ENCODE measurements around the gene TMEM14A. TPM values are rescaled to one million over a fixed set of nuclear protein-coding genes. Genes with fewer than 3 reads are reported as not detected.

The TMEM14A gene
- total and polyA plus RNA-seq, 2 of the 8 experiments (the other 6 are each of a cell fraction or from before 2014, with no cell fraction given), result 11.1 to 11.2 TPM

GRCh38 chr6:52636830-52637229 lies 34.1 kb upstream of the TMEM14A start:
- FAIRE-seq (no peak), DNase-seq (ENCODE audit: low read depth in 1 of 2, low spot score in 2 of 2) (no peak)
- Histone ChIP-seq H3K79me1 (ENCODE audit: low read depth, low read length) (no peaks in the 10 kb centered on the region), H3K56ac (replicated peaks; ENCODE audit: insufficient read length, low read depth, low read length) (no peak overlapping the region), H2BK5ac (ENCODE audit: low read depth, low read length) (no peak overlapping the region), H3K23ac (ENCODE audit: insufficient read length) (no peak overlapping the region), H3K27ac (ENCODE audit: low read depth, low read length) (no peak overlapping the region), H3K4me1 (replicated peaks in 1 of 4; ENCODE audit: control insufficient read depth in 3 of 4, insufficient read depth in 4 of 4, low read length in 3 of 4) (peaks cover 0 to 2% (median under 1%) of the 10 kb centered on the region in 4 experiments; a peak in 1 of 7 replicates), H3K27me3 (replicated peaks in 1 of 4; ENCODE audit: control insufficient read depth in 3 of 4, extremely low read depth in 1 of 4, insufficient read depth in 3 of 4, low read length in 3 of 4) (no peaks in the 10 kb centered on the region), H2BK12ac (ENCODE audit: low read depth, low read length) (no peak overlapping the region), H3K4ac (replicated peaks; ENCODE audit: insufficient read length, low read depth, low read length) (no peak overlapping the region), H3K18ac (ENCODE audit: extremely low read depth, low read length) (no peak overlapping the region), H4K5ac (ENCODE audit: insufficient read length, low read depth, low read length) (no peak overlapping the region), H4K20me1 (replicated peaks in 1 of 2; ENCODE audit: control insufficient read depth in 1 of 2, insufficient read depth in 2 of 2, low read length in 2 of 2) (no peaks in the 10 kb centered on the region), H3K4me2 (ENCODE audit: insufficient read depth in 1 of 2, low read depth in 2 of 2, low read length in 2 of 2) (no peak overlapping the region), H4K91ac (replicated peaks; ENCODE audit: insufficient read length, low read length) (no peak overlapping the region), H3K79me2 (ENCODE audit: control insufficient read depth in 1 of 2, insufficient read depth in 2 of 2, low read length in 2 of 2) (no peaks in the 10 kb centered on the region), H3K14ac (ENCODE audit: insufficient read length) (no peak overlapping the region), H3K36me3 (ENCODE audit: control insufficient read depth in 2 of 4, insufficient read depth in 4 of 4, low read length in 3 of 4) (no peaks in the 10 kb centered on the region), H2AFZ (ENCODE audit: low read length) (no peak overlapping the region), H3K9ac (replicated peaks in 1 of 4; ENCODE audit: extremely low read depth in 1 of 4, low read depth in 3 of 4, low read length in 3 of 4) (no peak overlapping the region), H2BK15ac (ENCODE audit: low read length) (no peak overlapping the region), H3K9me3 (ENCODE audit: insufficient read depth in 2 of 2, low read depth in 1 of 2, low read length in 1 of 2) (no peaks in the 10 kb centered on the region), H2BK20ac (ENCODE audit: low read length) (no peak overlapping the region), H4K8ac (ENCODE audit: extremely low read depth, insufficient read depth, low read length) (no peak overlapping the region), H2AK5ac (ENCODE audit: low read depth, low read length) (no peak overlapping the region), H2BK120ac (replicated peaks; ENCODE audit: low read depth, low read length) (no peak overlapping the region), H3K4me3 (ENCODE audit: extremely low read depth in 1 of 4, insufficient read depth in 2 of 4, low read depth in 3 of 4, low read length in 4 of 4) (no peak overlapping the region), H3K23me2 (ENCODE audit: low read depth, low read length) (no peaks in the 10 kb centered on the region; the same call in 1 of the 2 replicates)
- WGBS, 2 experiments (ENCODE audit: extremely low coverage in 1 of 2, insufficient coverage in 1 of 2, insufficient read length in 1 of 2, insufficient replicate concordance in 2 of 2, low coverage in 1 of 2, low lambda C conversion rate in 2 of 2, missing lambda C conversion rate in 1 of 2), result 82% methylated on average over 2 of the region's 2 CpGs; no CpG with 5 or more reads in 1 of the 2 experiments
- POLR2A ChIA-PET (ENCODE audit: partially characterized antibody), result no interaction called here
- TF ChIP-seq CEBPB (IDR thresholded peaks at IDR 0.05; ENCODE audit: low read depth, low read length) (no peak), ASH2L (IDR thresholded peaks at IDR 0.05; ENCODE audit: low read length) (no peak), EZH2 (IDR thresholded peaks at IDR 0.05; ENCODE audit: low read depth, low read length, severe bottlenecking) (no peak), HDAC2 (IDR thresholded peaks at IDR 0.05; ENCODE audit: borderline replicate concordance in 1 of 2, low read depth in 2 of 2, low read length in 2 of 2) (no peak), TAF7 (optimal IDR thresholded peaks at IDR 0.05; ENCODE audit: borderline replicate concordance, low read depth, low read length) (no peak)
- CTCF ChIA-PET (ENCODE audit: partially characterized antibody), result interaction anchor here (2.7 to 6.3 kb wide), 3 partner anchors 15 to 38 kb away, joined by 7 to 36 read pairs (median 13); no protein-coding TSS in a partner anchor
